Bone marrow (tissue), 2 donors: ENCODE measurements around the gene AFAP1L1.

Experiments
- DNase-seq, 2 donors: peaks; one replicate each; lab custom pipeline; 2025; lab: John Stamatoyannopoulos, UW

Gene AFAP1L1

GRCh38 chr5:149271716-149272563, at the start of gene AFAP1L1:
Gene AFAP1L1 (plus strand): TSS chr5:149271859. CDS start chr5:149271969, 110 bp downstream.
- peak in 1 of 2 donors; percentile 16 for DNase-seq

GRCh38 chr5:149223081-149223848, 48.4 kb upstream of the AFAP1L1 start:
- peak in 1 of 2 donors; percentile 45 for DNase-seq

DNA sequence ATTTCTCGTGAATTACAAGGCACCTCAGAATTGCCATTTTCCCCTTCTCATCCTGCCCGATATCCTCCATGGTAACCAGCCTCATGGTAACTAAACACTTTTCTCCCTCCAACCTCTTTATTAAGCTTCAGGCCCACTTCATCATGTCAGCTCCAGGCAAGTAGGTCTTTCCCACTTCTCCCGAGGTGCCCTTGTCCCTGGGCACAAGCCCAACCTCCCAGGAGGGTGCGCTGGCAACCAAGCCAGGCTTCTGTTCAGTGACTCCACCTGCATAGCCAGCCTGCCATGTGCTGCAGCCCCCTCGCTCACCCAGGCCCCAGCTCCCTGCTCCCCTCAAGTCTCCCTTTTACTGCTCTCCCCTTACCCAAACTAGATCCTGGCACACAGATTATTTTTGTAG, 47.4 kb upstream of the AFAP1L1 start:
- DNase-seq = no peak

- peak in 1 of 2 donors; percentile 71 for DNase-seq
Observed at GRCh38 chr5:149227168-149227826, 44.4 kb upstream of the AFAP1L1 start.

- DNase-seq = no peak
Observed at GRCh38 chr5:149228618-149229297, 42.9 kb upstream of the AFAP1L1 start.

DNA sequence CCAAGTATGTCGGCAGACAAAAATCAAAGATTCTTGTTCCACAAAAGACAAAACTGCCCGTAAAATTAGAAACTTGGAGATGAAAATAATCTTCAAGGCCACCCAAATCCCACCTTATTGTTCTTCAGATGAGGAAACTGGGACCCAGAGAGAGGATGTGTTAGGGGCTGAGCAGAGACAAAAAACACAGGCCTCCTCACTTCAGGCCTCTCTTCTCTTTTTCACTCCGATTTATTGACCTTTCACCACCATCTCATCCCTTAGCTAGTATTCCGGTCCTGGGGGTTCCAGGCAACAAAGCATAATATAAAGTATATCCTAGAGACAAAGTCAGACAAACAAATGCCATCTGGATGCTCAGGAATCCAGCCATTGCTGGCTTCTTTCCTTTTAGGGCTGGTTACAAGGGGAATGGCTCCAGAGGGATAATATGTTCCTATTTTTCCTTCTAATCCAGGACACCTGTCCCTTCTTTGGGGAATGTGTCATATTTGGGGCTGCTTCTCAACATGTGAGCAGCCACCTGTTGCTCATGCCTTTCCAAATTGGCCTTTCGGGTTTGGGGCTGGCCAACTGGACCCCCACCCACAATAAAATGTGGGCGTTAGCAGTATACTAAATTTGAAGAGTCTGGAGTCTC, 42.2 kb upstream of the AFAP1L1 start:
- DNase-seq = no peak

DNA sequence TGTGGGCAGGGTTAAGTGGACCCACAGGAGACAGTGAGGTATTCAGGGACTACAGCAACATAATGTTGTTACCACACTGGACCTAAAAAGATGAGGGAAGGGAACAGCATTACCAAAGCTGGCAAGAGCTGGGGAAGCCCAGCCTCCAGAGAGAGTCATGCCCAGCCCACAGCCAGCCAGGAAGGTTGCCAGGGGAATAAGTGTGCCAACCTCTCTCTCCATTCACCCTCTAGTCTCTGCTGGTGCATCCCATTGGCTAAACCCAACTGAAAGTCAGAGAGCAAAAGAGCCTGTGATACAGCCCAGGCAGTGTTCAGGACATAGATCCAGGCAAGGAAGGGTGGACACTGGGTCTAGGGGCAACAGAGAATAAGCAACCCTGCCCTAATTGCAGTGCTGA, 35.8 kb upstream of the AFAP1L1 start:
- DNase-seq = no peak

DNA sequence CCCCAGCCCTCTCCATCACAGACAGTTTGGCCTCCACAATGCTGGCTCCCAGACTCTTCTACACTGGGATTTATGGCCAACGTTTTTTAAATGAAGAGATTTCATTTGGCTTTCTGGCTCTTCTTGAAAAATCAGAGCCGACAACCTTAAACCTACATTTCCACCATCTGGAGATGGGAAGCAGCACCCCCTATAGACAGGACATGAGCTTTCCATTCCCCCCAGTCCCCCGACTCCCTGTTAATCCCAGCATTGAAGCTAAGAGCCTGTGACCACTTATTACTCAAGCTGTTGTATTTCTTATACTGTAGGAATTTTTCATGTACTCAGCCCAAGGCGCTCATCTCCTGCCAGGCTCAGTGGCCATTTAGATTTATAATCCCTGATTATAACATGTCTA, 34.0 kb upstream of the AFAP1L1 start:
- no peak for DNase-seq

DNA sequence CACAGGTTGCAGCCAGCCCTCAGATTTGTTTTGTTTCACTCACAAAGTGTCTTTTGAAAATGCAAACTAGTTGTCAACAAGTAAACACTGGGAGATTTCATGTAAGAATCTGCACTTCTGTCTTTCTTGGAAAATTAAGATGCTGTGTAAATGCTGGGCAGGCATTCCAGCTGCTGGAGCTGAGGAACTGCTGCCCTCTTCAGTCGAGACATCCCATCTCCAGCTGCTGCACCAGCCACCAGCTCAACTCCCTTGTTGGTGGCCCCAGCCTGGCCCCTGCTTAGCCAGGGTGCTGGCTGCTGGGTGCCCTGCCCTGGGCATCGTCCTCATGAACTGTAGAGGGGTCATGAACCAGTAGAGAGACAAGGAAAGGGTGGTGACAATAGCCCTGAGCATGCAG, 33.1 kb upstream of the AFAP1L1 start:
- no peak for DNase-seq

- no peak for DNase-seq
Observed at GRCh38 chr5:149239917-149240316, 31.7 kb upstream of the AFAP1L1 start.

DNA sequence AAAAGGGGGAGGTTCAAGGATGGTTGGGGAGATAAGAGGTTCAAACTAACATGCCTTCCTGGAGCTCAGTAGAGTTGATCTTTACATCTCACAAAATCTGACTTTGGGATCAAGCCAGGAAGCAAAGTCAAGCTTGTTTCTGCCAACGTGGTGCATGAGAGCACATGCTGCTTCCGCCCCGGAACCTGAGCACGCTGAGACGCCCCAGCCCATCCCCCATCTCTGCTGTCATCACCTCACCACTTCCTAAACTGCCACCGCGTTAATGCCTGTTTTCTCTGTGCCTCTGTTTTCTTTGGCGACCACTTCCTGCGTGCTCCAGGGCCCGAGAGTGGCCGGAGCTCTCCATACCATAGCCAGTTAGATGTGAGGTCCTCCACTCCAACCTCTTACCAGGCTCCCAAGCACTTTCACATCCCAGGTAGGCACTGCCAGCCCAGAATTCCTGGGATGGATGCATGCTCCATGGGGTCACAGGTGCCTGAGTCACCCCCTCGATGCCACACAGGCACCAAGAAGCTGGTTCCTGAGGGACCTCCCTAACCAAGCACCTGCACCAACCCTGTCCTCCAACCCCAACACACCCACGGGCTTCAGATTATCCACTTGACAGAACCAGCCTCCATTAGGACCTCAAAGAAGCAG, 31.2 kb upstream of the AFAP1L1 start:
- peak in 1 of 2 donors; percentile 91 for DNase-seq

DNA sequence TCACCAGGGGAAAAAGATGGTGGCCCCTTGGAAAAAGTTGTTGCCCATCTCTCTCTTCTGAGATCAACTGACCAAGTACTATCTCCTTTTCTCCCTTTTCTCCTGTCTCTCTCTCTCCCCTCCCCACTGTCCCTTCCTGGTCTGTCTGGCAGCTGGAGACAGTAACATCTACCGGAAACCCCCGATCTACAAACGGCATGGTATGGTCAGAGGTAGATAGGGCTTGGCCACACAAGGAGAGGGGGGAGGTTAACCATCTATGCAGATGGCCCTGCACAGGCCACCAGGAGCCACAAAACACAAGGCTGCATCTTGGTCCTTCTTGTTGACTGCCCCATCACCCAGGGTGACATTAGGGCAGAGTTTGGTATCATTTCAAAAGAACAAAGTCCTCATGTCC, 29.3 kb upstream of the AFAP1L1 start:
- no peak for DNase-seq

- DNase-seq = no peak
Observed at GRCh38 chr5:149246906-149247305, 24.8 kb upstream of the AFAP1L1 start.

DNA sequence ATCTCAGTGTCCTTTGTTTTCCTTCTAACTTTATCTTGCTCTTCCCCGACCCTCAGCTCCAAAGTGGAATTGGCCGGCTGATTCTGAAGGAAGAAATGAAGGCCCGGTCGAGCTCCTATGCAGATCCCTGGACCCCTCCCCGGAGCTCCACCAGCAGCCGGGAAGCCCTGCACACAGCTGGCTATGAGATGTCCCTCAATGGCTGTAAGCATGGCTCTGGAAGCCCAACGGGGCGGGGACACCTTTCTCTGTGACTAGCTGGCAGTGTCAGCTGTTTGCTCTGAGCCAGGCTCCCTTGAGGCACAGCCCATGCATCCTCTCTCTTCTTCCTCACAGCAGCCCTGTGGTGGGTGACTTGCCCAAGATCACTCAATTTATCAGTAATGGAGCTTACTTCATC, 23.9 kb upstream of the AFAP1L1 start:
- DNase-seq = no peak

GRCh38 chr5:149251546-149251945, 20.1 kb upstream of the AFAP1L1 start:
- DNase-seq = no peak

DNA sequence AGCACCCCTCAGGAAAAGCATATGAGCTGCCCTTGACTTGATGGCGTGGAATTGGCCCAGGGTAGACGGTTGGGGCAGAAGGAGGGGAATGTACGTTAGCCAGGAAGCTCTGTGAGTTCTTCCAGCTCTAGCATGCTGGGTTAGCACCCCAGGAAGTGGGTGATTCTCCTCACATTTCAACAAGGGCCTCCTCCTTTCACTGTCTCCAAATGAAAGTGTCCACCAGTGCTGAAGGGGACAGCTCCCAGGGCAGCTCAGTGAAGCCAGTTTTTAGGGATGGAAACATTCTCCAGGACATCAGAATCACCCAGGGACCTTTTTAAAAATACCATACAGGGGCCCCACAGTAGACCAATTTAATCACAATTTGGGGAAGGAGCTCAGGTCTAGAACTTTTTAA, 17.2 kb upstream of the AFAP1L1 start:
- DNase-seq = no peak

- no peak for DNase-seq
Observed at GRCh38 chr5:149256451-149256850, 15.2 kb upstream of the AFAP1L1 start.

GRCh38 chr5:149257131-149257530, 14.5 kb upstream of the AFAP1L1 start:
- no peak for DNase-seq

- DNase-seq = no peak
Observed at GRCh38 chr5:149257889-149258705, 13.6 kb upstream of the AFAP1L1 start.

GRCh38 chr5:149260761-149261160, 10.9 kb upstream of the AFAP1L1 start:
- no peak for DNase-seq
